BLaER1 (cell line): ENCODE data around the gene DEAF1.

Source experiments
- H3K27ac ChIP-seq: shearing (Covaris generic); formaldehyde crosslinking; 2 replicates; pipeline ENCODE4 v1.8.1; 2022
- H3K27me3 ChIP-seq: shearing (Covaris generic); formaldehyde crosslinking; 2 replicates; pipeline ENCODE4 v1.8.1; 2022
- H3K36me3 ChIP-seq: shearing (Covaris generic); formaldehyde crosslinking; 2 replicates; pipeline ENCODE4 v1.8.1; 2022
- H3K4me1 ChIP-seq: shearing (Covaris generic); formaldehyde crosslinking; 2 replicates; pipeline ENCODE4 v1.8.1; 2022
- H3K4me2 ChIP-seq: shearing (Covaris generic); formaldehyde crosslinking; 2 replicates; pipeline ENCODE4 v1.8.1; 2022
- H3K4me3 ChIP-seq: shearing (Covaris generic); formaldehyde crosslinking; 2 replicates; pipeline ENCODE4 v1.8.1; 2022
- H3K9ac ChIP-seq: shearing (Covaris generic); formaldehyde crosslinking; 2 replicates; pipeline ENCODE4 v1.8.1; 2022
- H3K9me3 ChIP-seq: shearing (Covaris generic); formaldehyde crosslinking; 2 replicates; pipeline ENCODE4 v1.8.1; 2022
- H4K20me1 ChIP-seq: shearing (Covaris generic); formaldehyde crosslinking; 2 replicates; pipeline ENCODE4 v1.8.1; 2022
- Cebpa-rat ChIP-seq: shearing (Covaris generic); IDR thresholded peaks from 2 replicates; pipeline ENCODE4 v1.8.1; 2022

DEAF1 gene

DNA sequence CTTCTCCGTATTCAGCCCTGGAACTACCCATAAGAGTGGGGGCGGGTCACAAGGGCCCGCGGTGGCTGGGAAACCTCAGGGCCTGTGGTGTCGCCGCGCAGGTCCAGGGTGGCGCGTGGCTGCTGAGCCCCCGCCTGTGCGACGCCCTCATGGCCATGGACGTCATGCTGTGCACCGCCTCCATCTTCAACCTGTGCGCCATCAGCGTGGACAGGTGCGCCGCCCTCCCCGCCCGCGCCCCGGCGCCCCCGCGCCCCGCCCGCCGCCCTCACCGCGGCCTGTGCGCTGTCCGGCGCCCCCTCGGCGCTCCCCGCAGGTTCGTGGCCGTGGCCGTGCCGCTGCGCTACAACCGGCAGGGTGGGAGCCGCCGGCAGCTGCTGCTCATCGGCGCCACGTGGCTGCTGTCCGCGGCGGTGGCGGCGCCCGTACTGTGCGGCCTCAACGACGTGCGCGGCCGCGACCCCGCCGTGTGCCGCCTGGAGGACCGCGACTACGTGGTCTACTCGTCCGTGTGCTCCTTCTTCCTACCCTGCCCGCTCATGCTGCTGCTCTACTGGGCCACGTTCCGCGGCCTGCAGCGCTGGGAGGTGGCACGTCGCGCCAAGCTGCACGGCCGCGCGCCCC, 55.6 kb downstream of the DEAF1 start:
- H3K27me3 ChIP-seq: peaks cover 62% of the 10 kb centered on the region
- H3K27ac ChIP-seq: no peak overlapping the region
- H3K4me1 ChIP-seq: peaks cover 40% of the 10 kb centered on the region
- no peak overlapping the region for H3K9ac ChIP-seq
- H4K20me1 ChIP-seq: peaks cover 95% of the 10 kb centered on the region
- H3K4me3 ChIP-seq: no peak overlapping the region
- no peak for TF ChIP-seq Cebpa-rat
- no peaks in the 10 kb centered on the region for H3K9me3 ChIP-seq
- H3K4me2 ChIP-seq: peak overlapping the region; percentile 89
- H3K36me3 ChIP-seq: peaks cover 52% of the 10 kb centered on the region

DNA sequence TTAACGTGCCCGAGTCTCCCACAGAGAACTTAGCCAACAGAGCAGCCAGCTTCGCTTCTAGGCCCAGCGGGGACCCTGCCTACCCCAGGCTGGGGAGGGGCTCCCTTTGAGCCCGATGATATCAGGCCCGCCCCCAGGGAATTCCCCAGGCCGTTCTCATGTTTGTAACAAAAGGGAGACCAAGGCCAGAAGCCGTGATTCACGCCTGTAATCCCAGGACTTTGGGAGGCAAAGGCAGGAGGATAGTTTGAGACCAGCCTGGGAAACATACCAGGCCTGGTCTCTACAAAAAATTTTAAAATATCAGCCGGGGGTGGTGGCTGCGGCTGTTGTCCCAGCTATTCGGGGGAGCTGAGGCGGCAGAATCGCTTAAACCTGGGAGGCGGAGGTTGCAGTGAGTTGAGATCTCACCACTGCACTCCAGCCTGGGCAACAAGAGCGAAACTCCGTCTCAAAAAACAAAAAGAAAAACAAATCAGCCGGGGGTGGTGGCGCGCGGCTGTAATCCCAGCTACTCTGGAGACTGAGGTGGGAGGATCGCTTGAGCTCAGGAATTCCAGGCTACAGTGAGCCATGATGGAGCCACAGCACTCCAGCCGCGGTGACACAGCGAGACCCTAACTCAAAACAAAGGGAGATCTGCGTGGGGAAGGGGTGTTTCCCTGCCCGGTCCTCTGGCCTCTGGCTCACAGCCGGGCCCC, 56.2 kb downstream of the DEAF1 start:
- Histone ChIP-seq H3K36me3 (peaks cover 46% of the 10 kb centered on the region), H3K9me3 (no peaks in the 10 kb centered on the region), H3K4me1 (peaks cover 44% of the 10 kb centered on the region), H3K27me3 (peaks cover 62% of the 10 kb centered on the region), H3K4me3 (no peak overlapping the region), H4K20me1 (peaks cover 94% of the 10 kb centered on the region), H3K4me2 (peak overlapping the region; percentile 89), H3K9ac (no peak overlapping the region), H3K27ac (no peak overlapping the region)
- no peak for TF ChIP-seq Cebpa-rat

DNA sequence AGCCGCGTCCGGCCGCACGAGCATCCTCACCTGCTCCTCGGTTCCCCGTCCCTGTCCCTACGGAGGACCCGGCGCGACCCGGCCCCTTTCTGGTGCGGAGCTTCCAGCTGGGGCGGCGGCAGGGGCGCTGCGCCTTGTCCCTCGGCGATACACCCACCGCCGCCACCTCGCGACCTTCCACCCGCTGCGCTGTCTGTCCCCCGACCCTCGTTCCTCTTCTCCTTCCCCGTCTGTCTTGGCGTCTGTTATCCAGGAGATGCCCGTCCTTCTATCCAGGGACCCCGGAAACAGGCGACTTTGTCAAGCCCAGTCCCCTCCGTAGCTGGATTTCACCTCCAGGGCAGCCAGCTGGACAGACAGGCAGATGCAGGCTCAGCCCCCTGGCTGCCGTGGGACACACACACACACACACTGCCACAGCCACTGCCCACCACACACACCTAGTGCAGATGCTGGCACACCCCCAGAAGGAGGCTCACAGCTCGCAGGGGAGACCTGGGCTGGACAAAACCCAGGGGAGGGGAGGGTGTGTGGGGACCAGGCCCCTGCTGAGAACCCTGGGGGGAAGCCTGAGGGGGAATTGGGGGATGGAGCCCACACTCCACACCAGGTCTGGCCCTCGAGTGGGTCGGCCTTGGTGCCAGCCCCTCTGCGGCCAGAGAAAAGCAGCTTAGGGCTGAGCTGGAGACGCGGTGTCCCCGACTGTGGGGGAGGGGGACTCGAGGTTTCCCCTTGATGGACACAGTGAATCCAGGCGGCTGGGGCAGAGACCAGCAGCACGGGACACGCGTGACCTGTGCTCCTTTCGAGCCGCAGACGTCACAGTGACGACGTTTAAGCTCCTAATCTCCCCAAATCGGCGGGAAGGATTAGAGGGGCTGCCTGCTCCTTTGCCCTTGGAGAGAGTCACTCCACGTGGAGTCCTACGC, 57.2 kb downstream of the DEAF1 start:
- peaks cover 38% of the 10 kb centered on the region for H3K36me3 ChIP-seq
- H3K4me1 ChIP-seq: peaks cover 54% of the 10 kb centered on the region
- no peak overlapping the region for H3K27ac ChIP-seq
- H3K9me3 ChIP-seq: no peaks in the 10 kb centered on the region
- H3K27me3 ChIP-seq: peaks cover 62% of the 10 kb centered on the region
- TF ChIP-seq Cebpa-rat: no peak
- H3K4me3 ChIP-seq: no peak overlapping the region
- peaks cover 91% of the 10 kb centered on the region for H4K20me1 ChIP-seq
- no peak overlapping the region for H3K9ac ChIP-seq
- H3K4me2 ChIP-seq: no peak overlapping the region

DNA sequence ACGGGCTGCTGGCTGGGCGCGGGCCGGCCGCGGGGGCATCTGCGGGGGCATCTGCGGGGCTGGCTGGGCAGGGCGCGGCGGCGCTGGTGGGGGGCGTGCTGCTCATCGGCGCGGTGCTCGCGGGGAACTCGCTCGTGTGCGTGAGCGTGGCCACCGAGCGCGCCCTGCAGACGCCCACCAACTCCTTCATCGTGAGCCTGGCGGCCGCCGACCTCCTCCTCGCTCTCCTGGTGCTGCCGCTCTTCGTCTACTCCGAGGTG, 57.8 kb downstream of the DEAF1 start:
- Histone ChIP-seq H3K4me3 (no peak overlapping the region), H3K27me3 (peaks cover 61% of the 10 kb centered on the region), H3K36me3 (peaks cover 32% of the 10 kb centered on the region), H4K20me1 (peaks cover 91% of the 10 kb centered on the region), H3K27ac (no peak overlapping the region), H3K4me1 (peaks cover 52% of the 10 kb centered on the region), H3K9ac (no peak overlapping the region), H3K4me2 (no peak overlapping the region), H3K9me3 (no peaks in the 10 kb centered on the region)
- TF ChIP-seq Cebpa-rat: no peak

DNA sequence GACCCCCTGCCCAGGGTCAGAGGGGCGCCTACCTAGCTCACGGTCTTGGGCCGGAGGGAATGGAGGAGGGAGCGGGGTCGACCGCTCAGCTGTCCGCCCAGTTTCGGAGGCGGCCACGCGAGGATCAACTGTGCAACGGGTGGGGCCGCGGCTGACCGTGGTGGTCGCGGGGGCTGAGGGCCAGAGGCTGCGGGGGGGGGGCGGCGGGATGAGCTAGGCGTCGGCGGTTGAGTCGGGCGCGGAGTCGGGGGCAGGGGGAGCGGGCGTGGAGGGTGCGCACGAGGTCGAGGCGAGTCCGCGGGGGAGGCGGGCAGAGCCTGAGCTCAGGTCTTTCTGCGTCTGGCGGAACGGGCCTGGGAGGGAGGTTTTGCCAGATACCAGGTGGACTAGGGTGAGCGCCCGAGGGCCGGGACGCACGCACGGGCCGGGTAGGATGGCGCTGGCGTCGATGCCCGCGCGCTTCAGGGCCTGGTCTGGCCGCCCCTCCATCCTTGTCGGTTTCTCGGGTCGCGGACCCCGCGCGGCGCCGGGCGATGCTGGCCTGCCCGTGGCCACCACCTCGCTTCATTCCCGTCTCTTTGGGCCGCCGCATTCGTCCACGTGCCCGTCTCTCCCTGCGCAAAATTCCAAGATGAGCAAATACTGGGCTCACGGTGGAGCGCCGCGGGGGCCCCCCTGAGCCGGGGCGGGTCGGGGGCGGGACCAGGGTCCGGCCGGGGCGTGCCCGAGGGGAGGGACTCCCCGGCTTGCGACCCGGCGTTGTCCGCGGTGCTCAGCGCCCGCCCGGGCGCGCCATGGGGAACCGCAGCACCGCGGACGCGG, 58.3 kb downstream of the DEAF1 start, which contains the start of gene DRD4:
Gene DRD4 (plus strand): TSS at position 759 of the 822 bp plus-strand sequence. CDS start 36 bp downstream, at position 795.
- Histone ChIP-seq H3K4me3 (no peak within 1 kb of the TSS), H3K36me3 (peaks cover 27% of the 10 kb centered on the region), H3K27ac (no peak within 1 kb of the TSS), H3K27me3 (peaks cover 57% of the 10 kb centered on the region), H3K4me1 (peaks cover 47% of the 10 kb centered on the region), H4K20me1 (peaks cover 86% of the 10 kb centered on the region), H3K4me2 (no peak within 1 kb of the TSS), H3K9ac (no peak within 1 kb of the TSS), H3K9me3 (no peaks in the 10 kb centered on the region)
- TF ChIP-seq Cebpa-rat: no peak

DNA sequence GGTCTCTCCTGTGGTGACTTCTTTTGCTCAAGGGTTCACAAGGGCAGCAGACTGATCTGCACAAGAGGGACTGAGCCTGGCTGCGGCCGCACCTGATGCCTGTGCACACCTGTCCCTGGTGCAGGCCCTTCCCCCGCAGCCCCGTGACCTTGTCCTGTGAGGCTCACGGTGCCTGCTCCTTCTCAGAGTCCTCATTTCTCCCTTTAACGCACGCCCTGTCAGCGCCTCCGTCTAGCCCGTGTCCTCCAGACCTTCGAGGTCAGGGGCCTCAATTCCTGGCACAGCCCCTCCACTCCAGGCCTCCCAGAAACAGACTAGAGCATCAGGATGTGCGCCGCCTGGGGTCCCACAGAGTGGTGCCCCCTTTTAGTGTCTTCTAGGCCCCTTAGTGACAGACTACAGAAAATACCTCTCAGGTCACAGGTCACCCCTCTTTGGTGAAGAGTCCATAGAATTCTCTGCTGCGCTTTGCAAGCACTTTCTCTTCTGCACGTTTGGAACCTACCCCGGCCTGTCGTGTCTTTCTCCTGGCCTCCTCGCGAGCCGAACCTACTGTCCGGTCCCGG, 59.0 kb downstream of the DEAF1 start:
- peaks cover 20% of the 10 kb centered on the region for H3K36me3 ChIP-seq
- H3K9ac ChIP-seq: no peak overlapping the region
- H4K20me1 ChIP-seq: peaks cover 79% of the 10 kb centered on the region
- no peak overlapping the region for H3K4me2 ChIP-seq
- no peak overlapping the region for H3K4me3 ChIP-seq
- H3K9me3 ChIP-seq: no peaks in the 10 kb centered on the region
- H3K27me3 ChIP-seq: peaks cover 50% of the 10 kb centered on the region
- no peak overlapping the region for H3K27ac ChIP-seq
- peaks cover 40% of the 10 kb centered on the region for H3K4me1 ChIP-seq
- TF ChIP-seq Cebpa-rat: no peak

DNA sequence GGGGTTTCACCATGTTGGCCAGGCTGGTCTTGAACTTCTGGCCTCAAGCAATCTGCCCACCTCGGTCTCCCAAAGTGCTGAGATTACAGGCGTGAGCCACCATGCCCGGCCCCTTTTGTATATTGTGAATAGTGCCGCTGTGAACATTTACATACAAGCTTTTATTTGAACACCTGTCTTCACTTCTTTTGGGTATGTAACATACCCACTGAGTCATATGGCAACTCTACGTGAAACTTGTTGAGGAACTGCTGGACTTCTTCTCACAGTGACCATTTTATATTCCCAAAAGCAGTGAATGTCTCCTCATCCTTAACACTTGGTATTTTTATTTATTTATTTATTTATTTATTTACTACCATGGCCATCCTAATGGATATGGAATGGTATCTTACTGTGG, 64.2 kb downstream of the DEAF1 start:
- Histone ChIP-seq H3K4me1 (peaks cover 56% of the 10 kb centered on the region), H4K20me1 (peaks cover 63% of the 10 kb centered on the region), H3K27ac (no peak overlapping the region), H3K4me3 (no peak overlapping the region), H3K36me3 (no peaks in the 10 kb centered on the region), H3K4me2 (0 out of 2 replicates have a peak overlapping the region, but pooled peaks have one; percentile 80), H3K9ac (no peak overlapping the region), H3K27me3 (peaks cover 36% of the 10 kb centered on the region), H3K9me3 (peaks cover 5% of the 10 kb centered on the region; the same call in 1 of the 2 replicates)
- TF ChIP-seq Cebpa-rat: no peak

DNA sequence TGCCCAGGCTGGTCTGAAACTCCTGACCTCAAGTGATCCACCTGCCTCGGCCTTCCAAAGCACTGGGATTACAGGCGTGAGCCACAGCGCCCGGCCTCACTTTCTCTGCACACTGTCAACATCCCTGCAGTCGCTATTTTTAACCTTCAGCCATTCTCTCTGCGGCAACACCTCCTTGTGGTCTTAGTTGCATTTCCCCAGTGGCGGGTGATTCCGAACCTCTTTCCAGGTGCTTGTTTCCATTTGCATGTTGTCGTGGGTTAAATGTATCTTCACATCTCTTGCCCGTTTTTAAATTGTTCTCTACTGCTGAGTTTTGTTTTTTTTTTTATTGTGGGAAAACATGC, 65.8 kb downstream of the DEAF1 start:
- Histone ChIP-seq H3K4me3 (peak overlapping the region; percentile 47; the same call in 1 of the 2 replicates), H3K4me1 (peaks cover 57% of the 10 kb centered on the region), H3K4me2 (peak overlapping the region; percentile 80), H3K27me3 (peaks cover 46% of the 10 kb centered on the region), H3K9ac (peak overlapping the region; percentile 5; the same call in 1 of the 2 replicates), H4K20me1 (peaks cover 64% of the 10 kb centered on the region), H3K9me3 (peaks cover 5% of the 10 kb centered on the region; the same call in 1 of the 2 replicates), H3K36me3 (no peaks in the 10 kb centered on the region), H3K27ac (peak overlapping the region; percentile 53; the same call in 1 of the 2 replicates)
- no peak for TF ChIP-seq Cebpa-rat

DNA sequence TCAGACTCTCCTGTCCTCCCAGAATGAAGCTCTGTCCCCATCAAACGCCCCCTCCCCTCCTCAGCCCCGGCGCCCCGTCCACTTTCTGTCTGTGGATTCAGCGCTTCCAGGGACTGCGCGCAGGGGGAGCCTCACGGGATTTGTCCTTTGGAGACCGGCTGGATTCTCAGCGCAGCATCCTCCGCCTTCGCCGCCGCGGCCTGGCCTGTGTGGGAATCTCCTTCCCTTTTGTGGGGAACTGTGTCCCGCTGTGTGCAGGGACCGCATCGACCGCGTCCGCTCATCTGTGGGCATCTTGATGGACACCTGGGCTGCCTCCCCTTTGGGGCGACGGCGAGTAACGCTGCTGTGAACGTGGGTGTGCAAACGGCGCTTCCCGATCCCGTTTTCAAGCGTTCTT, 67.0 kb downstream of the DEAF1 start:
- Histone ChIP-seq H3K9ac (peak overlapping the region; percentile 2; the same call in 1 of the 2 replicates), H3K4me2 (peak overlapping the region; percentile 80), H3K27me3 (peaks cover 46% of the 10 kb centered on the region), H3K27ac (0 out of 2 replicates have a peak overlapping the region, but pooled peaks have one; percentile 5), H3K36me3 (no peaks in the 10 kb centered on the region), H4K20me1 (peaks cover 60% of the 10 kb centered on the region), H3K4me3 (peak overlapping the region; percentile 59), H3K9me3 (peaks cover 5% of the 10 kb centered on the region; the same call in 1 of the 2 replicates), H3K4me1 (peaks cover 45% of the 10 kb centered on the region)
- no peak for TF ChIP-seq Cebpa-rat
